HepG2 (cell line): Measurements from ENCODE around the gene STX4. TPM values are rescaled to one million over a fixed set of nuclear protein-coding genes. Genes with fewer than 3 reads are reported as not detected.

ENCODE experiments used
- AHDC1 ChIP-seq: sonication (generic); formaldehyde crosslinking; IDR thresholded peaks from 2 replicates; pipeline ENCODE4 v1.5.1; 2020; ENCODE audit warnings: mild to moderate bottlenecking, missing genetic modification reagents, borderline replicate concordance
- CHCHD3 ChIP-seq: sonication (generic); formaldehyde crosslinking; IDR thresholded peaks from 2 replicates; pipeline ENCODE4 v1.8.0; 2022; ENCODE audit warnings: mild to moderate bottlenecking, missing genetic modification reagents, moderate library complexity
- ETV5 ChIP-seq: IDR thresholded peaks from 2 replicates; pipeline ENCODE4 v1.6.1; 2018; ENCODE audit warnings: missing biosample characterization, missing genetic modification reagents, inconsistent platforms, borderline replicate concordance
- HNF4A ChIP-seq: sonication (generic); formaldehyde crosslinking; IDR thresholded peaks from 2 replicates; pipeline ENCODE4 v1.4.0; 2020; ENCODE audit warnings: missing genetic modification reagents
- NR1H2 ChIP-seq: sonication (generic); formaldehyde crosslinking; IDR thresholded peaks from 2 replicates; pipeline ENCODE4 v1.8.1; 2022; ENCODE audit warnings: low read depth, missing genetic modification reagents, borderline replicate concordance
- RARA ChIP-seq: IDR thresholded peaks from 2 replicates; pipeline ENCODE4 v1.6.1; 2016; ENCODE audit warnings: missing genetic modification reagents, missing compliant biosample characterization
- REPIN1 ChIP-seq: sonication (generic); formaldehyde crosslinking; IDR thresholded peaks from 2 replicates; pipeline ENCODE4 v1.8.0; 2022; ENCODE audit warnings: missing genetic modification reagents, low read depth, mild to moderate bottlenecking, borderline replicate concordance
- SMC3 ChIP-seq: IDR thresholded peaks from 2 replicates; pipeline ENCODE4 v1.6.1; 2011; ENCODE audit warnings: low read length, improper control_type of control experiment
- TAF15 ChIP-seq: fragments of 200-400 bp; formaldehyde crosslinking; IDR thresholded peaks from one replicate; pipeline ENCODE4 v1.6.1; 2018; ENCODE audit warnings: mild to moderate bottlenecking, low read depth, low read length; ENCODE audit not compliant: poor library complexity, severe bottlenecking
- TFAP4 ChIP-seq: sonication (generic); IDR thresholded peaks from 2 replicates; pipeline ENCODE4 v1.6.1; 2016; ENCODE audit warnings: low read depth, borderline replicate concordance
- YEATS2 ChIP-seq: sonication (generic); formaldehyde crosslinking; IDR thresholded peaks from 2 replicates; pipeline ENCODE4 v1.4.0; 2020; ENCODE audit warnings: missing genetic modification reagents, borderline replicate concordance
- ZBTB7A ChIP-seq: sonication (generic); formaldehyde crosslinking; IDR thresholded peaks from 2 replicates; pipeline ENCODE4 v1.8.0; 2022; ENCODE audit warnings: mild to moderate bottlenecking, missing genetic modification reagents
- ZNF136 ChIP-seq: sonication (generic); formaldehyde crosslinking; IDR thresholded peaks from 2 replicates; pipeline ENCODE4 v1.8.1; 2022; ENCODE audit warnings: low read depth, mild to moderate bottlenecking, moderate library complexity, missing genetic modification reagents
- ZNF329 ChIP-seq: sonication (generic); formaldehyde crosslinking; IDR thresholded peaks from 2 replicates; pipeline ENCODE4 v1.9.0; 2021; ENCODE audit warnings: low read depth, mild to moderate bottlenecking, missing genetic modification reagents
- ZNF614 ChIP-seq: IDR thresholded peaks from 2 replicates; pipeline ENCODE4 v1.6.1; 2018; ENCODE audit warnings: missing biosample characterization, missing genetic modification reagents, inconsistent platforms, borderline replicate concordance
- ZSCAN9 ChIP-seq: IDR thresholded peaks from 2 replicates; pipeline ENCODE4 v1.6.1; 2016; ENCODE audit warnings: borderline replicate concordance
- polyA plus RNA-seq, 8 experiments: library from polyadenylated mRNA; depleted of rRNA in 3 of 8; stranded (reverse) in 7 of 8; unstranded in 1 of 8; fragments of >200 nt; fragmentation: Illumina TruSeq in 4 of 8; extraction: Trizol in 4 of 8; gene quantifications; 2 replicates each; pipeline versions ENCODE4 v1.2.1 to v1.2.3, GENCODE V29; 2011 to 2016; ENCODE audit warnings: low read depth in 4 of 8, missing spikeins in 1 of 8, mixed read lengths in 1 of 8; ENCODE audit not compliant: insufficient read depth in 1 of 8
- total RNA-seq, 5 experiments: library from RNA; depleted of rRNA; stranded (reverse); fragments of >200 nt; fragmentation: Illumina TruSeq; extraction: Trizol; gene quantifications; 2 replicates each; pipeline ENCODE4 v1.2.3, GENCODE V29; 2016; ENCODE audit warnings: low read depth in 1 of 5
- TF ChIP-seq, protein P1 (sequence below): sonication (generic); formaldehyde crosslinking; IDR thresholded peaks from 2 replicates; pipeline ENCODE4 v1.5.0; 2020; ENCODE audit warnings: mild to moderate bottlenecking, missing genetic modification reagents, borderline replicate concordance
- TF ChIP-seq, protein P2 (sequence below): sonication (generic); formaldehyde crosslinking; IDR thresholded peaks from 2 replicates; pipeline ENCODE4 v1.5.0; 2020; ENCODE audit warnings: mild to moderate bottlenecking, missing genetic modification reagents, moderate library complexity

Gene STX4
- total and polyA plus RNA-seq, 2 of the 13 experiments (the other 11 are each of a cell fraction or from before 2014, with no cell fraction given) = 29.2 to 34.6 TPM

DNA sequence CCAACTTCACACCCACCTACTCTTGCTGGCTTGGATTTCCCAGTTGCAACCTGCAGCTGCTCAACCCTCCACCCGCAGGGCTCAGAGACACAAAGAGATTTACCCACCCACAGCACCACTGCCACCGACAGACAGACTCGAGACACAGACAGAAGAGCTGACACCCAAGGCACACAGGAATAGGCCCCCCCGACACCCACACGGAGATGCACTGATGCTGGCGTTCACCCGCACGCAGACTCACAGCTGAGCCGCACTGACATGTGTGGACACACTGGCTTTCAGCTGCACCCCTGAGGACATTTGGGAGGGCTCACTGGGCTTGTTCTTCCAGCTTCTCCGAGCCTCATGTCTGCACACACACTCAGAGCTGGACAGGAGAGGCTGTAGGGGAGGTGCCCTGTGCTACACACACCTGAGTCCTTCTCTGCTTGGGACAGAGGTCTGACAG is 31.1 kb upstream of the STX4 start (continued):
- TF ChIP-seq ZNF136 (CRISPR knock-in tag) (no peak), ZNF329 (CRISPR knock-in tag) (no peak), AHDC1 (no peak), ETV5 (CRISPR knock-in tag) (0 out of 2 replicates have a peak, but pooled peaks have one; percentile 5), SMC3 (no peak), CHCHD3 (CRISPR knock-in tag) (0 out of 2 replicates have a peak, but pooled peaks have one; percentile 41), YEATS2 (CRISPR knock-in tag) (no peak), NR1H2 (peak; percentile 60; the same call in 1 of the 2 replicates), ZBTB7A (CRISPR knock-in tag) (0 out of 2 replicates have a peak, but pooled peaks have one; percentile 60), REPIN1 (CRISPR knock-in tag) (no peak), ZNF614 (0 out of 2 replicates have a peak, but pooled peaks have one; percentile 9), ZSCAN9 (CRISPR knock-in tag) (no peak), RARA (CRISPR knock-in tag) (no peak), HNF4A (CRISPR knock-in tag) (no peak), TFAP4 (0 out of 2 replicates have a peak, but pooled peaks have one; percentile 5), TAF15 (no peak)
- TF ChIP-seq, protein P1, sequence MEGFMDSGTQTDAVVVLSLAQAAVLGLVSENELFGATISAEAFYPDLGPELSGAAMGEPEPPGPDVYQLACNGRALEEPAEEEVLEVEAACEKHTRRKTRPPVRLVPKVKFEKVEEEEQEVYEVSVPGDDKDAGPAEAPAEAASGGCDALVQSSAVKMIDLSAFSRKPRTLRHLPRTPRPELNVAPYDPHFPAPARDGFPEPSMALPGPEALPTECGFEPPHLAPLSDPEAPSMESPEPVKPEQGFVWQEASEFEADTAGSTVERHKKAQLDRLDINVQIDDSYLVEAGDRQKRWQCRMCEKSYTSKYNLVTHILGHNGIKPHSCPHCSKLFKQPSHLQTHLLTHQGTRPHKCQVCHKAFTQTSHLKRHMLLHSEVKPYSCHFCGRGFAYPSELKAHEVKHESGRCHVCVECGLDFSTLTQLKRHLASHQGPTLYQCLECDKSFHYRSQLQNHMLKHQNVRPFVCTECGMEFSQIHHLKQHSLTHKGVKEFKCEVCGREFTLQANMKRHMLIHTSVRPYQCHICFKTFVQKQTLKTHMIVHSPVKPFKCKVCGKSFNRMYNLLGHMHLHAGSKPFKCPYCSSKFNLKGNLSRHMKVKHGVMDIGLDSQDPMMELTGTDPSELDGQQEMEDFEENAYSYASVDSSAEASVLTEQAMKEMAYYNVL (CRISPR knock-in tag) = 0 out of 2 replicates have a peak, but pooled peaks have one; percentile 31
- TF ChIP-seq, protein P2, sequence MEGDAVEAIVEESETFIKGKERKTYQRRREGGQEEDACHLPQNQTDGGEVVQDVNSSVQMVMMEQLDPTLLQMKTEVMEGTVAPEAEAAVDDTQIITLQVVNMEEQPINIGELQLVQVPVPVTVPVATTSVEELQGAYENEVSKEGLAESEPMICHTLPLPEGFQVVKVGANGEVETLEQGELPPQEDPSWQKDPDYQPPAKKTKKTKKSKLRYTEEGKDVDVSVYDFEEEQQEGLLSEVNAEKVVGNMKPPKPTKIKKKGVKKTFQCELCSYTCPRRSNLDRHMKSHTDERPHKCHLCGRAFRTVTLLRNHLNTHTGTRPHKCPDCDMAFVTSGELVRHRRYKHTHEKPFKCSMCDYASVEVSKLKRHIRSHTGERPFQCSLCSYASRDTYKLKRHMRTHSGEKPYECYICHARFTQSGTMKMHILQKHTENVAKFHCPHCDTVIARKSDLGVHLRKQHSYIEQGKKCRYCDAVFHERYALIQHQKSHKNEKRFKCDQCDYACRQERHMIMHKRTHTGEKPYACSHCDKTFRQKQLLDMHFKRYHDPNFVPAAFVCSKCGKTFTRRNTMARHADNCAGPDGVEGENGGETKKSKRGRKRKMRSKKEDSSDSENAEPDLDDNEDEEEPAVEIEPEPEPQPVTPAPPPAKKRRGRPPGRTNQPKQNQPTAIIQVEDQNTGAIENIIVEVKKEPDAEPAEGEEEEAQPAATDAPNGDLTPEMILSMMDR (CRISPR knock-in tag) = peak; percentile 0; the same call in 1 of the 2 replicates
